DOHH2 (cell line): ENCODE measurements around the gene GABPB2.

ENCODE experiments used
- H3F3A ChIP-seq: fragments of 200-600 bp; sonication (generic), shearing (Covaris generic); 2 replicates; pipeline ENCODE4 v1.6.0; 2016; ENCODE audit warnings: antibody characterized with exemption, mild to moderate bottlenecking; ENCODE audit not compliant: control insufficient read depth, insufficient read depth
- H3K27ac ChIP-seq: fragments of 200-600 bp; sonication (generic); 2 replicates; pipeline ENCODE4 v1.5.1; 2014; ENCODE audit warnings: low read depth, mild to moderate bottlenecking, low read length, moderate library complexity
- H3K27me3 ChIP-seq: fragments of 200-600 bp; sonication (generic); 2 replicates; pipeline ENCODE4 v1.6.1; 2014; ENCODE audit warnings: mild to moderate bottlenecking, low read length, mixed read lengths; ENCODE audit not compliant: control insufficient read depth
- H3K36me3 ChIP-seq: fragments of 200-600 bp; sonication (generic); 2 replicates; pipeline ENCODE4 v1.6.1; 2014; ENCODE audit warnings: mild to moderate bottlenecking, low read length, moderate library complexity, mixed read lengths; ENCODE audit not compliant: control insufficient read depth
- H3K4me1 ChIP-seq: fragments of 200-600 bp; sonication (generic); 2 replicates; pipeline ENCODE4 v1.6.1; 2014; ENCODE audit warnings: mild to moderate bottlenecking, low read length, mixed read lengths; ENCODE audit not compliant: control insufficient read depth
- H3K4me2 ChIP-seq: fragments of 200-600 bp; sonication (generic); 2 replicates; pipeline ENCODE4 v1.6.0; 2014; ENCODE audit warnings: mild to moderate bottlenecking, low read length, moderate library complexity
- H3K4me3 ChIP-seq: fragments of 200-600 bp; sonication (generic); 2 replicates; pipeline ENCODE4 v1.5.1; 2014; ENCODE audit warnings: mild to moderate bottlenecking, low read length, mixed read lengths
- H3K79me2 ChIP-seq: fragments of 200-600 bp; sonication (generic); 2 replicates; pipeline ENCODE4 v1.6.1; 2014; ENCODE audit warnings: mild to moderate bottlenecking, low read length, mixed read lengths; ENCODE audit not compliant: control insufficient read depth
- H3K9me2 ChIP-seq: fragments of 200-600 bp; sonication (generic); replicated peaks from 2 replicates; pipeline ENCODE4 v1.6.1; 2014; ENCODE audit warnings: mild to moderate bottlenecking, low read length, mixed read lengths; ENCODE audit not compliant: control insufficient read depth
- H3K9me3 ChIP-seq: fragments of 200-600 bp; sonication (generic); 2 replicates; pipeline ENCODE4 v1.6.1; 2014; ENCODE audit warnings: antibody characterized with exemption, low read length, mixed read lengths; ENCODE audit not compliant: control insufficient read depth, insufficient read depth
- H4K20me1 ChIP-seq: fragments of 200-600 bp; sonication (generic); 2 replicates; pipeline ENCODE4 v1.6.0; 2014; ENCODE audit warnings: low read depth, mild to moderate bottlenecking, antibody characterized with exemption, low read length, moderate library complexity; ENCODE audit not compliant: control insufficient read depth, insufficient read depth
- EZH2phosphoT487 ChIP-seq: fragments of 200-600 bp; sonication (generic); IDR thresholded peaks from 2 replicates; pipeline ENCODE4 v1.6.1; 2017; ENCODE audit warnings: borderline replicate concordance, mild to moderate bottlenecking, antibody characterized with exemption, low read length, moderate library complexity, mixed read lengths
- TF ChIP-seq, protein P1 (sequence below): fragments of 200-600 bp; sonication (generic); IDR thresholded peaks from one replicate; pipeline ENCODE4 v1.5.1; 2014; ENCODE audit warnings: antibody characterized with exemption, mild to moderate bottlenecking, low read depth, low read length; ENCODE audit not compliant: poor library complexity, severe bottlenecking

GABPB2 gene

DNA sequence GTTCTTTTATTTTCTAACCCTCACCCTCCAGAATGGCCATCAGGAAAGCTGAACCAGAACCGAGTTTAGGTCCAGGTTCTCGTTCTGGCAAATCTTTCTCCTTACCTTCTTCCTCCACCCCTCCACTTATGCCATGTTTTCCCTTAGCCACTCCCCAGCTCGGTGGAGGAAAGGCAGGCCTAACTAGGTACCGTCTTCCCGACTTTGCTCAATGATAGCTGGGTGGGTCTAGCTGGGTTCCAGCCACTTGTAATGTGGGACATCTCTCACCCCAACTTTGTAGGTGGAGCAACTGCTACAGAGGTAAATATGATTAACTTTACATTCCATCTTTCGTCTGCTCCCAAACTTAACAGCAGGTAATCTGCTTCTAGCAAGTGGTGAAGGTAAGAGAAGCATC is 33.5 kb upstream of the GABPB2 start:
- no peak for TF ChIP-seq EZH2phosphoT487
- TF ChIP-seq, protein P1, sequence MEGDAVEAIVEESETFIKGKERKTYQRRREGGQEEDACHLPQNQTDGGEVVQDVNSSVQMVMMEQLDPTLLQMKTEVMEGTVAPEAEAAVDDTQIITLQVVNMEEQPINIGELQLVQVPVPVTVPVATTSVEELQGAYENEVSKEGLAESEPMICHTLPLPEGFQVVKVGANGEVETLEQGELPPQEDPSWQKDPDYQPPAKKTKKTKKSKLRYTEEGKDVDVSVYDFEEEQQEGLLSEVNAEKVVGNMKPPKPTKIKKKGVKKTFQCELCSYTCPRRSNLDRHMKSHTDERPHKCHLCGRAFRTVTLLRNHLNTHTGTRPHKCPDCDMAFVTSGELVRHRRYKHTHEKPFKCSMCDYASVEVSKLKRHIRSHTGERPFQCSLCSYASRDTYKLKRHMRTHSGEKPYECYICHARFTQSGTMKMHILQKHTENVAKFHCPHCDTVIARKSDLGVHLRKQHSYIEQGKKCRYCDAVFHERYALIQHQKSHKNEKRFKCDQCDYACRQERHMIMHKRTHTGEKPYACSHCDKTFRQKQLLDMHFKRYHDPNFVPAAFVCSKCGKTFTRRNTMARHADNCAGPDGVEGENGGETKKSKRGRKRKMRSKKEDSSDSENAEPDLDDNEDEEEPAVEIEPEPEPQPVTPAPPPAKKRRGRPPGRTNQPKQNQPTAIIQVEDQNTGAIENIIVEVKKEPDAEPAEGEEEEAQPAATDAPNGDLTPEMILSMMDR: no peak
- H3K27me3 ChIP-seq: no peaks in the 10 kb centered on the region
- H3K4me2 ChIP-seq: no peak overlapping the region
- peaks cover 7% of the 10 kb centered on the region for H3K36me3 ChIP-seq
- no peaks in the 10 kb centered on the region for H4K20me1 ChIP-seq
- H3K79me2 ChIP-seq: no peaks in the 10 kb centered on the region
- no peak overlapping the region for H3K4me3 ChIP-seq
- no peaks in the 10 kb centered on the region for H3F3A ChIP-seq
- H3K9me2 ChIP-seq: no peaks in the 10 kb centered on the region
- no peaks in the 10 kb centered on the region for H3K4me1 ChIP-seq
- H3K9me3 ChIP-seq: no peaks in the 10 kb centered on the region
- H3K27ac ChIP-seq: no peak overlapping the region

DNA sequence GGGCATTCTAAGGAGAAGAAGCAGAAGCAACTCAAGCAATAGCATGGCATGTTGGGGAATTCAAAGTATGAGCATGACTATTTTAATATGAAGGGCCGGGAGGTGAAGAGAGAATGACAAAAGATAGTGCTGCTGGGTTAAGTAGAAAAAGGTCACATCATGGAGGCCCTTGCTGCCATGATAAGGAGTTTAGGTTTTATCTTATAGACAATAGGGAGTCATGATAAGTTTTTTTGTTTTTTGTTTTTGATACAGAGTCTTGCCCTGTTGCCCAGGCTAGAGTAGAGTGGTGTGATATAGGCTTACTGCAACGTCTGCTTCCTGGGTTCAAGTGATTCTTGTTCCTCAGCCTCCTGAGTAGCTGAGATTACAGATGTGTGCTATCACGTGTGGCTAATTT is 31.0 kb upstream of the GABPB2 start:
- no peak for TF ChIP-seq EZH2phosphoT487
- TF ChIP-seq, protein P1: no peak
- H3K9me3 ChIP-seq: no peaks in the 10 kb centered on the region
- no peaks in the 10 kb centered on the region for H3F3A ChIP-seq
- H3K79me2 ChIP-seq: no peaks in the 10 kb centered on the region
- no peak overlapping the region for H3K4me3 ChIP-seq
- H3K27me3 ChIP-seq: no peaks in the 10 kb centered on the region
- H3K36me3 ChIP-seq: peaks cover 6% of the 10 kb centered on the region
- H3K4me1 ChIP-seq: no peaks in the 10 kb centered on the region
- H3K9me2 ChIP-seq: no peaks in the 10 kb centered on the region
- H3K27ac ChIP-seq: no peak overlapping the region
- H3K4me2 ChIP-seq: no peak overlapping the region
- no peaks in the 10 kb centered on the region for H4K20me1 ChIP-seq

DNA sequence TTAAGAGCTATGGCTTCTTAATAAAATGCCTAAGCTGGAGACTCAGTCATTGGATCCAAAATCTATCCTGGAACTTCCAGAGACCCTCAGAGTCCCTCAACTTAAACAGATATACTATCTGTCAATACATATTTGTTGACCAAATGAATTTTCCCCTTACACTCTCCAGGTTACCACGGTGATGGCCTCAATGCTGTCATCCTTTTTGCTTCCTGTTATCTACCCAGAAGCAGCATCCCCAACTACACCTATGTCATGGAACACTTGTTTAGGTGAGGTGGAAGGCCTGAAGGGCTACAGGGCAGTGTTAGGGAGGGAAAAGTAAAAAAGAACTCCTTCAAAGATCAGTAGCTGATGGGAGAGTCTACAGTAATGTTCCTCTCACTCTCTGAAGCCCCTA is 27.4 kb upstream of the GABPB2 start:
- Histone ChIP-seq H3K4me1 (peaks cover 11% of the 10 kb centered on the region), H3K36me3 (no peaks in the 10 kb centered on the region), H4K20me1 (no peaks in the 10 kb centered on the region), H3K9me2 (no peaks in the 10 kb centered on the region), H3K27ac (no peak overlapping the region), H3F3A (no peaks in the 10 kb centered on the region; the same call in 1 of the 2 replicates), H3K4me2 (no peak overlapping the region), H3K79me2 (no peaks in the 10 kb centered on the region), H3K4me3 (no peak overlapping the region), H3K27me3 (no peaks in the 10 kb centered on the region), H3K9me3 (no peaks in the 10 kb centered on the region)
- no peak for TF ChIP-seq EZH2phosphoT487
- TF ChIP-seq, protein P1: no peak

DNA sequence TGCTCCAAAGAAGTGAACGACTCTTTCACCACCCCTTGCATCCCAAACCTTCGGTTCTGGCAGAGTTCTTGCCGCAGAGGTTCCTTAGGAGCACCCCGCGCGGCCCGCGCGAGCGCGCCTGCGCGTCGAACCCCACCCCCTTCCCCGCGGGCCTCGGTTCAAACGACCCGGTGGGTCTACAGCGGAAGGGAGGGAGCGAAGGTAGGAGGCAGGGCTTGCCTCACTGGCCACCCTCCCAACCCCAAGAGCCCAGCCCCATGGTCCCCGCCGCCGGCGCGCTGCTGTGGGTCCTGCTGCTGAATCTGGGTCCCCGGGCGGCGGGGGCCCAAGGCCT is 23.0 kb upstream of the GABPB2 start, which contains the start of gene C1orf56:
TSS of gene C1orf56 (plus strand) at position 161 of the 334 bp plus-strand sequence. CDS start at position 258, 97 bp downstream.
- TF ChIP-seq, protein P1: no peak
- no peak for TF ChIP-seq EZH2phosphoT487
- Histone ChIP-seq H3K27ac (no peak within 1 kb of the TSS), H3K9me2 (no peaks in the 10 kb centered on the region), H3K4me3 (peak within 1 kb of the TSS; percentile 87), H3K27me3 (no peaks in the 10 kb centered on the region), H4K20me1 (peaks cover 2% of the 10 kb centered on the region; the same call in 1 of the 2 replicates), H3K9me3 (no peaks in the 10 kb centered on the region), H3K4me1 (peaks cover 17% of the 10 kb centered on the region), H3F3A (peaks cover 33% of the 10 kb centered on the region), H3K36me3 (peaks cover 21% of the 10 kb centered on the region), H3K4me2 (peak within 1 kb of the TSS; percentile 92), H3K79me2 (no peaks in the 10 kb centered on the region)
